ENCODE measurements around the gene TTC5.

GRCh38 chr14:20346713-20347112 is 41.0 kb upstream of the TTC5 start:
- no peak for TF ChIP-seq MAX (IDR thresholded peaks at IDR 0.05; ENCODE audit: insufficient read depth, insufficient read length)
- TF ChIP-seq POLR2AphosphoS5 (IDR thresholded peaks at IDR 0.05; ENCODE audit: insufficient read depth, low read depth, low read length), result no peak

All from endothelial cell of umbilical vein (primary cell).